HAP-1 (cell line): ENCODE data around the gene TGIF1.
"Not testable (repeated sequence)": the region's sequence is repeated elsewhere in the genome, so short reads cannot be mapped to it uniquely, and the experiment has no call there.

ENCODE experiments used
- DNase-seq, 2 experiments: peaks; one replicate each; pipeline ENCODE4 v3.0.0-alpha.2; 2016 to 2020; ENCODE audit warnings: low spot score in 2 of 2
- H3K27me3 ChIP-seq: fragments of 250-450 bp; sonication (Bioruptor Pico); 2 replicates; pipeline ENCODE4 v1.5.1; 2020; ENCODE audit warnings: low read depth, mild to moderate bottlenecking, moderate library complexity
- H3K36me3 ChIP-seq: fragments of 250-450 bp; sonication (Bioruptor Pico); replicated peaks from 2 replicates; pipeline ENCODE4 v1.5.1; 2020; ENCODE audit warnings: mild to moderate bottlenecking
- H3K4me1 ChIP-seq: fragments of 250-450 bp; sonication (Bioruptor Pico); 2 replicates; pipeline ENCODE4 v1.5.1; 2020; ENCODE audit warnings: mild to moderate bottlenecking
- H3K4me3 ChIP-seq: fragments of 250-450 bp; sonication (Bioruptor Pico); 2 replicates; pipeline ENCODE4 v1.5.1; 2020; ENCODE audit warnings: mild to moderate bottlenecking, moderate library complexity
- H3K9me3 ChIP-seq: fragments of 250-450 bp; sonication (Bioruptor Pico); 2 replicates; pipeline ENCODE4 v1.5.1; 2020; ENCODE audit warnings: mild to moderate bottlenecking, moderate library complexity
- in situ Hi-C: fragments of 300-500 bp; cut with MboI; formaldehyde crosslinking; loops from 3 replicates; pipeline ENCODE4 v1.14.3; 2020; ENCODE audit warnings: low sequenced_read_pairs, inconsistent platforms, mixed read lengths

Gene TGIF1

GRCh38 chr18:3468833-3469232, 18.9 kb downstream of the TGIF1 start:
- H3K9me3 ChIP-seq, result no peaks in the 10 kb centered on the region
- in situ Hi-C loops, result no loop called here
- no peaks in the 10 kb centered on the region for H3K27me3 ChIP-seq
- no peaks in the 10 kb centered on the region for H3K4me1 ChIP-seq
- DNase-seq, result no peak
- no peak overlapping the region for H3K4me3 ChIP-seq
- no peaks in the 10 kb centered on the region for H3K36me3 ChIP-seq

GRCh38 chr18:3471141-3471648, 21.2 kb downstream of the TGIF1 start:
- Histone ChIP-seq H3K27me3 (no peaks in the 10 kb centered on the region), H3K4me3 (no peak overlapping the region), H3K36me3 (no peaks in the 10 kb centered on the region), H3K9me3 (no peaks in the 10 kb centered on the region), H3K4me1 (no peaks in the 10 kb centered on the region)
- in situ Hi-C loops, result no loop called here
- no peak for DNase-seq

DNA sequence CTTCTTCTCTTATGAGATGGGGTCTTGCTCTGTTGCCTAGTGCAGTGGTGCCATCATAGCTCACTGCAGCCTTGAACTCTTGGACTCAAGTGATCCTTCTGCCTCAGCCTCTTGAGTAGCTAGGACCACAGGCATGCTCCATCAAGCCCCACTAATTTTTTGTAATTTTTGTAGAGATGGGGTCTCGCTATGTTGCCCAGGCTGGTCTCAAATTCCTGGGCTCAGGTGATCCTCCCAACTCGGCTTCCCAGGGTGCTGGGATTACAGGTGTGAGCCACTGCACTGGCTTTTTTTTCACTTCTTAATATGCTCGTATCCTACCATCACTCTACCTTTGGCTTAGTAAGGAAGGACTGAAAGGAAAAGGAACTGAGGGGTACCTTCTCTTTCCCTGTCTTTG, 22.1 kb downstream of the TGIF1 start:
- H3K36me3 ChIP-seq, DNase-seq, H3K9me3 ChIP-seq, H3K4me3 ChIP-seq, H3K4me1 ChIP-seq, H3K27me3 ChIP-seq, in situ Hi-C loops: not testable (repeated sequence)

DNA sequence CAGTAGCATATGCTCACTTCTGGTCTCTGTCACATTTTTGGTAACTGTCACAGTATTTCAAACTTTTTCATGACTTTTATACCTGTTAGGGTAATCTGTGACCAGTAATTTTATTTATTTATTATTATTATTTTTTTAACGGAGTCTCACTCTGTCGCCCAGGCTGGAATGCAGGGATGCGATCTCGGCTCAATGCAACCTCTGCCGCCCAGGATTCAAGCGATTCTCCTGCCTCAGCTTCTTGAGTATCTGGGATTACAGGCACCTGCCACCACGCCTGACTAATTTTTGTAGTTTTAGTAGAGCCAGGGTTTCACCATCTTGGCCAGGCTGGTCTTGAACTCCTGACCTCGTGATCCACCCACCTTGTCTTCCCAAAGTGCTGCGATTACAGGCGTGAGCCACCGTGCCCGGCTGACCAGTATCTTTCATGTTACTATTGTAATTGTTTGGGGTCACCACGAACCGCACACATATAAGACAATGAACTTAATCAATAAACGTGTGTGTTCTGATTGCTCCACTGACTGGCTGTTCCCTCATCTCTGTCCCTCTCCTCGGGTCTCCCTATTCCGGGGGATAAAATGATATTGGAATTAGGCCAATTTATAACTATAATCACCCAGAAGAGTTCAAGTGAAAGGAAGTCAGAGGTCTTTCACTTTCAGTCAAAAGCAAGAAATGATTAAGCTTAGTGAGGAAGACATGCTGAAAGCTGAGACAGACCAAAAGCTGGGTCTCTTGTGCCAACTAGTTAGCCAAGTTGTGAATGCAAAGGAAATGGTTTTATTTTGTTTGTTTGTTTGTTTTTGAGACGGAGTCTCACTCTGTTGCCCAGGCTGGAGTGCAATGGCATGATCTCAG, 22.9 kb downstream of the TGIF1 start:
- H3K4me1 ChIP-seq, result no peaks in the 10 kb centered on the region
- H3K36me3 ChIP-seq, result no peaks in the 10 kb centered on the region
- H3K4me3 ChIP-seq, result no peak overlapping the region
- DNase-seq, result no peak
- H3K27me3 ChIP-seq, result no peaks in the 10 kb centered on the region
- in situ Hi-C loops, result no loop called here
- no peaks in the 10 kb centered on the region for H3K9me3 ChIP-seq

DNA sequence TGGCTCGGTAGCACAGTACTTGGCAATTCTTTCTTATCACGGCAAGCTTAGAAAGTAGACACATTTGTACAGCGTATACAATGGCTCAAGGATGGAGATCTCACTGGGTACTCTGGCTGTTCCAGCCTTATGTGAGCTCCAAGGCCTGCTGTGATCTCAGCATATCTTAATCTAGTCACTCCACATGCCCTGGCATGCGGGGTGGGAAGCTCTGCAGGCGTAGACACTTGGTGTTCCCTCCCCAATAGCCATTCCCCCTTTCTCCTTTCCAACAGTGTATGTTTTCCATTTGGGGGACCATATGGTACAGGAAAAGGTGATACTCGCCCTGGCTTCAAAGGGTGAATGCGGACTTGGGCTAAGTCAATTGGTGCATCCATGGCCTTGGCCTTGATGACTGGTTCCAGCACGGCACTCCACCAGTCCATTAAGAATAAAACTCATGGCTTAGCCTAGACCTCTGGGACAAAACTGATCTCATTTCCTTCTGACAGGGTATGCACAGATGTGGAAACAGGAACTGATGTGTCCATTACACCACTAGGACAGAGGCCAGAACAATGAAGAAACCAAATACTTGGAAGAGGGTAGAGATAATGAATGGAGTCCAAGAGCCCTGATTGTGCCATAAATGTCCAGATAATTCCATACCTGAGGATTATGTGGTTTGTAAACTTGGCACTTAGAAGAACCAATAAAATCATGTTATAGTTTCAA, 28.4 kb downstream of the TGIF1 start:
- Histone ChIP-seq H3K27me3 (no peaks in the 10 kb centered on the region), H3K4me1 (peaks cover 13% of the 10 kb centered on the region), H3K4me3 (no peak overlapping the region), H3K9me3 (no peaks in the 10 kb centered on the region), H3K36me3 (no peaks in the 10 kb centered on the region)
- in situ Hi-C loops, result no loop called here
- DNase-seq, result no peak

DNA sequence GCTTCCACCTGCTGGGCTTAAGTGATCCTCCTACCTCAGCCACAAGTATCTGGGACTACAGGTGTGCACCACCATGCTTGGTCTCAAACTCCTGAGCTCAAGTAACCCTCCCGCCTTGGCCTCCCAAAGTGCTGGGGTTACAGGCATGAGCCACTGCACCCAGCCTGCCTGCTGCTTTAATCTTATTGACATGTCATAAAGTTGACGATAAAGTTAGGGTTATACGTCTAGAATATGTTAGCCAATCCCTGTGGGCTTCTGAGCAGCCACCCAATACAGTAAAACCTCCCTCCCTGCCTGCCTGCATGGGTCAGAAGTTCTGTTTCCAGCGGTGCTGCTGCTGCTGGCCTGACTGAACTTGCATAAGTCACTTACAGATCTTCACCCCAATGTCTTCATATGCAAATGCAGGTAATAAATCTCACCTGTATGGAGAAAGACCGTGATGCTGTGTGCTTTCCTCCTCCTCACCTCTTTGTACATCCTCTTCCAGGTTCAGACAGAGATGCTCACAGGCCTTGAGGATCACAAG, 30.1 kb downstream of the TGIF1 start:
- Histone ChIP-seq H3K27me3 (no peaks in the 10 kb centered on the region), H3K36me3 (no peaks in the 10 kb centered on the region), H3K4me3 (no peak overlapping the region), H3K9me3 (no peaks in the 10 kb centered on the region), H3K4me1 (peaks cover 13% of the 10 kb centered on the region)
- in situ Hi-C loops, result no loop called here
- no peak for DNase-seq

- DNase-seq, result no peak
- in situ Hi-C loops, result no loop called here
- no peaks in the 10 kb centered on the region for H3K36me3 ChIP-seq
Measured at GRCh38 chr18:3480827-3481573, 31.0 kb downstream of the TGIF1 start.

DNA sequence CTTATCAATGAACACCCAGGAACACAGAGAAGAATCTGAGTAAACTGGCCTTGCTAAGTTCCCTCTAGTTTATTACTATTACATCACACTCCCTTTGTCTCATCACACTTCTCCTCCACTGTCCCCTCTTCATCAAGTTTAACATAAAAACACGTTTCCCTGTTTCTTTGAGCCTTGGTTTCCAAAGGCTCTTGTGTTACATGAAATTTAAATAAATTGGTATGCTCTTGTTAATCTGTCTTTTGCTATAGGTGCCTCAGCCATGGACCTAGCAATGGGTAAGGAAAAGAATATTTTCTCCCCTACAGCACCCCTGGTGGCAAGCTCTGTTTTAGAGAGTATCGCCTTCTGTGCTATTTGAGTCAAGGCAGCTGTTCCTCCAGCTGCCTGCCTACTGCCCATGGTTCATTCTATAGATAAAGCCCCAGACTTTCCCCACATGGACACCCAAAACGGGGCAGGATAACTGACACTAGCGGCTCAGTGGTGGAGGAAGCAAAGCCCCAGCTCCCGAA, 31.8 kb downstream of the TGIF1 start:
- Histone ChIP-seq H3K4me1 (peaks cover 13% of the 10 kb centered on the region), H3K4me3 (no peak overlapping the region), H3K27me3 (no peaks in the 10 kb centered on the region), H3K9me3 (no peaks in the 10 kb centered on the region), H3K36me3 (no peaks in the 10 kb centered on the region)
- peak; percentile 36 to 60 for DNase-seq
- in situ Hi-C loops, result no loop called here

More at GRCh38 chr18:3480827-3481573, 31.0 kb downstream of the TGIF1 start:
- H3K4me3 ChIP-seq, result no peak overlapping the region
- no peaks in the 10 kb centered on the region for H3K9me3 ChIP-seq
- H3K27me3 ChIP-seq, result no peaks in the 10 kb centered on the region
- H3K4me1 ChIP-seq, result peaks cover 13% of the 10 kb centered on the region

GRCh38 chr18:3482258-3482657, 32.3 kb downstream of the TGIF1 start:
- H3K4me1 ChIP-seq, result peaks cover 13% of the 10 kb centered on the region
- H3K9me3 ChIP-seq, result no peaks in the 10 kb centered on the region
- H3K27me3 ChIP-seq, result no peaks in the 10 kb centered on the region
- no peak for DNase-seq
- in situ Hi-C loops, result no loop called here
- no peak overlapping the region for H3K4me3 ChIP-seq
- H3K36me3 ChIP-seq, result no peaks in the 10 kb centered on the region

DNA sequence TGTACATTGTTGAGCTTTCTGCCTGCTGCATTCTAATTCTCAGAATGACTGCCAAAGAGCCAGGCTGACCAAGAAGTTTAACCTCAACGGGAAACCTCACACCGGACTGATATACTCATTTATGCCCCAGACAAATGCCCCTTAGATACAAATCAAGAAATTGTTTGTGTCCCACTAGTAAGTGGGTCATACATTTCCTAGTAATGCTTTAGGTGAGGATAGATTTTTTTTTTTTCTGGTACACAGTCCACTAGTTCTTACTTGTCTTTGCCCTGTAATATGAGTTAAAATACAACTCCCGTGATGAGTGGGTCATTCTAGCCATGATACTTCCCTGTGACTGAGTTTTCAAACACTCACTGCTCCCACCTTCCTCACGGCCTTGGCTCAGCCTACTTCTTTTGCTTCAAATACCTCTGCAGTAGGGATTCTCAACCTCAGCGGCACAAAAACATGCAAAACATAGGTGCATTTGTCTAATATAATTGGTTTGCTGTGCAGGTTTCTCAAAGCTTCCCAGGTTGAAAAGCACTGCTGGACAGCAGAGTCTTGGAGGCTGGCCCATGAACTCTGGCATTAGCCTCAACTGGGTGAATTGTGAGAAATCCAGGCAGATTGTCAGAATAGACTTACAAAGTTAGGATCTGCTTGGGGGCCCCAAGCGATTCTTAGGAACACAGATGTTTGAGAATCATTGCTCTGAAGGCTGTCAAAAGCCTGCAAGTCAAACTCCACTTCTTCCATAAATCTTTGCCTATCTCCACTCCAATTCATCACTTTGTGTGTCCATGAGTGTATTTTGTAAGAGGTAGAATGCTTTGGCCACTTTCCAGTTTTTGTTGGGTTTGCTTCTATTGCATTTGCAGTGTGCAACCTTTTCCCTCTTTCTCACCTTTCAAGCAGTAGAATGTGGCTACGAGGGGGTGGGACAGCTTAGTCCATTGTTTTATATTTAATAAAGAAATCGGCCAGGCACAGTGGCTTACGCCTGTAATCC, 35.5 kb downstream of the TGIF1 start:
- Histone ChIP-seq H3K36me3 (no peaks in the 10 kb centered on the region), H3K9me3 (no peaks in the 10 kb centered on the region), H3K4me1 (peaks cover 6% of the 10 kb centered on the region), H3K4me3 (no peak overlapping the region), H3K27me3 (no peaks in the 10 kb centered on the region)
- in situ Hi-C loops, result no loop called here
- no peak for DNase-seq

- DNase-seq, result no peak
- Histone ChIP-seq H3K36me3 (no peaks in the 10 kb centered on the region), H3K4me1 (peaks cover 3% of the 10 kb centered on the region), H3K9me3 (no peaks in the 10 kb centered on the region), H3K27me3 (no peaks in the 10 kb centered on the region), H3K4me3 (no peak overlapping the region)
- in situ Hi-C loops, result no loop called here
Measured at GRCh38 chr18:3486512-3486911, 36.5 kb downstream of the TGIF1 start.

DNA sequence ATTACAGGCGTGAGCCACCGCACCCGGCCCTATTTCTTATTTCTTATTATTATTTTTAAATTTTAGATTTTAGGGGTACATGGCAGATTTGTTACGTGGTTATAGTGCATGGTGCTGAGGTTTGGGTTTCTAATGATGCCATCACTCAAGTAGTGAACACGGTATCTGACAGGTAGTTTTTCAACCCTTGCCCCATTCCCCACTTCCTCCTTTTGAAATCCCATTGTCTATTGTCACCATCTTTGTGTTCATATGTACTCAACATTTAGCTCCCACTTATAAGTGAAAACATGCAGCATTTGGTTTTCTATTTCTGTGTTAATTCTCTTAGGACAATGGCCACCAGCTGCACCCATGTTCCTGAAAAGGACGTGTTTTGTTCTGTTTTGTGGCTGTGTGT, 39.5 kb downstream of the TGIF1 start:
- Histone ChIP-seq H3K4me1 (peaks cover 3% of the 10 kb centered on the region; the same call in 1 of the 2 replicates), H3K9me3 (no peaks in the 10 kb centered on the region), H3K36me3 (no peaks in the 10 kb centered on the region), H3K4me3 (no peak overlapping the region), H3K27me3 (no peaks in the 10 kb centered on the region)
- no peak for DNase-seq
- in situ Hi-C loops, result no loop called here
